Measurements from ENCODE around the gene FLNB. TPM values are rescaled to one million over a fixed set of nuclear protein-coding genes. Genes with fewer than 3 reads are reported as not detected.

Gene FLNB
- total and polyA plus RNA-seq, 2 of the 13 experiments (the other 11 are each of a cell fraction or from before 2014, with no cell fraction given) = 106 to 130 TPM

DNA sequence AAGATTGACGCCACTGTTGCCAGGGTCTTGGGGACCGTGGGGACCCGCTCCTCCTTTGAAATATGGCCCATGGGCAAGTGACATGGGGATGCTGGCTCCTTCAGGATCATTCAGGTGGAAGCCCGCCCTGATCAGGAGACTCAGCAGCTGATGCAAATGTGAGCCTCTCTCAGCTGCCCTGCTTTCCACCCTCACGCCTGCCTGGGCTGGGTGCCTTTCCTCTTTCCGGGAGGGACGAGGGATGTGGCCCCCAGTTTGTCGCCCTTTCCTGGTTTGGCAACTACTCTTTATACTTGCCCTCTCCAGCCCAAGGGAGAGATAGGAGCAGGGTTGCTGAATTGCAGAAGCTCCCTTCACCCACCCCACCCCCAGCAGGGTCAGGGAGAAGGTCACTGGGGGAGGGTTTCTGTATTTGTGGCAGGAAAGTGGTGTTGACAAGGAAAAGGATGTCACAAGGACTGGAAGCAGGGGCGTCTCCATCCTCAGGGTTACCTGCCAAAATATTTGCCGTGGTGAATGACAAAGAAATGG, 180.8 kb downstream of the FLNB start (continued):
- TF ChIP-seq, protein P1, sequence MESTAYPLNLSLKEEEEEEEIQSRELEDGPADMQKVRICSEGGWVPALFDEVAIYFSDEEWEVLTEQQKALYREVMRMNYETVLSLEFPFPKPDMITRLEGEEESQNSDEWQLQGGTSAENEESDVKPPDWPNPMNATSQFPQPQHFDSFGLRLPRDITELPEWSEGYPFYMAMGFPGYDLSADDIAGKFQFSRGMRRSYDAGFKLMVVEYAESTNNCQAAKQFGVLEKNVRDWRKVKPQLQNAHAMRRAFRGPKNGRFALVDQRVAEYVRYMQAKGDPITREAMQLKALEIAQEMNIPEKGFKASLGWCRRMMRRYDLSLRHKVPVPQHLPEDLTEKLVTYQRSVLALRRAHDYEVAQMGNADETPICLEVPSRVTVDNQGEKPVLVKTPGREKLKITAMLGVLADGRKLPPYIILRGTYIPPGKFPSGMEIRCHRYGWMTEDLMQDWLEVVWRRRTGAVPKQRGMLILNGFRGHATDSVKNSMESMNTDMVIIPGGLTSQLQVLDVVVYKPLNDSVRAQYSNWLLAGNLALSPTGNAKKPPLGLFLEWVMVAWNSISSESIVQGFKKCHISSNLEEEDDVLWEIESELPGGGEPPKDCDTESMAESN (CRISPR knock-in tag; conservative IDR thresholded peaks at IDR 0.05) = no peak
- no peak for TF ChIP-seq ZNF225 (CRISPR knock-in tag; IDR thresholded peaks at IDR 0.05)
- no peak for TF ChIP-seq ZNF749 (CRISPR knock-in tag; IDR thresholded peaks at IDR 0.05; ENCODE audit: borderline replicate concordance)
- no peak for TF ChIP-seq ZNF660 (CRISPR knock-in tag; IDR thresholded peaks at IDR 0.05; ENCODE audit: borderline replicate concordance, low read depth)
- peak; percentile 55; the same call in 1 of the 2 replicates for TF ChIP-seq FOXK1 (CRISPR knock-in tag; IDR thresholded peaks at IDR 0.05; ENCODE audit: borderline replicate concordance, low read depth)
- no peak for TF ChIP-seq DNMT1 (CRISPR knock-in tag; IDR thresholded peaks at IDR 0.05)
- no peak for TF ChIP-seq ZNF577 (CRISPR knock-in tag; IDR thresholded peaks at IDR 0.05; ENCODE audit: borderline replicate concordance, low read depth)
- no peak for TF ChIP-seq CC2D1A (CRISPR knock-in tag; IDR thresholded peaks at IDR 0.05)
- 0 out of 2 replicates have a peak, but pooled peaks have one; percentile 24 for TF ChIP-seq ZNF607 (CRISPR knock-in tag; IDR thresholded peaks at IDR 0.05; ENCODE audit: borderline replicate concordance)
- peak; percentile 73; the same call in 1 of the 2 replicates for TF ChIP-seq GATA4 (IDR thresholded peaks at IDR 0.05; ENCODE audit: borderline replicate concordance, low read depth)
- TF ChIP-seq PAX8 (CRISPR knock-in tag; IDR thresholded peaks at IDR 0.05; ENCODE audit: borderline replicate concordance) = no peak
- TF ChIP-seq ZIK1 (CRISPR knock-in tag; IDR thresholded peaks at IDR 0.05; ENCODE audit: borderline replicate concordance, low read depth) = no peak
- TF ChIP-seq TAF1 (CRISPR knock-in tag; IDR thresholded peaks at IDR 0.05) = no peak
- TF ChIP-seq, protein P2, sequence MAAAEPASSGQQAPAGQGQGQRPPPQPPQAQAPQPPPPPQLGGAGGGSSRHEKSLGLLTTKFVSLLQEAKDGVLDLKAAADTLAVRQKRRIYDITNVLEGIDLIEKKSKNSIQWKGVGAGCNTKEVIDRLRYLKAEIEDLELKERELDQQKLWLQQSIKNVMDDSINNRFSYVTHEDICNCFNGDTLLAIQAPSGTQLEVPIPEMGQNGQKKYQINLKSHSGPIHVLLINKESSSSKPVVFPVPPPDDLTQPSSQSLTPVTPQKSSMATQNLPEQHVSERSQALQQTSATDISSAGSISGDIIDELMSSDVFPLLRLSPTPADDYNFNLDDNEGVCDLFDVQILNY (CRISPR knock-in tag; conservative IDR thresholded peaks at IDR 0.05) = no peak
- TF ChIP-seq, protein P3, sequence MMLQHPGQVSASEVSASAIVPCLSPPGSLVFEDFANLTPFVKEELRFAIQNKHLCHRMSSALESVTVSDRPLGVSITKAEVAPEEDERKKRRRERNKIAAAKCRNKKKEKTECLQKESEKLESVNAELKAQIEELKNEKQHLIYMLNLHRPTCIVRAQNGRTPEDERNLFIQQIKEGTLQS (CRISPR knock-in tag; IDR thresholded peaks at IDR 0.05) = no peak
- no peak for TF ChIP-seq ZNF274 (CRISPR knock-in tag; IDR thresholded peaks at IDR 0.05)
- no peak for TF ChIP-seq ZNF256 (CRISPR knock-in tag; conservative IDR thresholded peaks at IDR 0.05)
- TF ChIP-seq ZBTB8A (CRISPR knock-in tag; IDR thresholded peaks at IDR 0.05; ENCODE audit: borderline replicate concordance, low read depth) = no peak
- TF ChIP-seq ZNF326 (CRISPR knock-in tag; IDR thresholded peaks at IDR 0.05; ENCODE audit: borderline replicate concordance) = no peak
- TF ChIP-seq, protein P4, sequence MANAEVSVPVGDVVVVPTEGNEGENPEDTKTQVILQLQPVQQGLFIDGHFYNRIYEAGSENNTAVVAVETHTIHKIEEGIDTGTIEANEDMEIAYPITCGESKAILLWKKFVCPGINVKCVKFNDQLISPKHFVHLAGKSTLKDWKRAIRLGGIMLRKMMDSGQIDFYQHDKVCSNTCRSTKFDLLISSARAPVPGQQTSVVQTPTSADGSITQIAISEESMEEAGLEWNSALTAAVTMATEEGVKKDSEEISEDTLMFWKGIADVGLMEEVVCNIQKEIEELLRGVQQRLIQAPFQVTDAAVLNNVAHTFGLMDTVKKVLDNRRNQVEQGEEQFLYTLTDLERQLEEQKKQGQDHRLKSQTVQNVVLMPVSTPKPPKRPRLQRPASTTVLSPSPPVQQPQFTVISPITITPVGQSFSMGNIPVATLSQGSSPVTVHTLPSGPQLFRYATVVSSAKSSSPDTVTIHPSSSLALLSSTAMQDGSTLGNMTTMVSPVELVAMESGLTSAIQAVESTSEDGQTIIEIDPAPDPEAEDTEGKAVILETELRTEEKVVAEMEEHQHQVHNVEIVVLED (CRISPR knock-in tag; IDR thresholded peaks at IDR 0.05; ENCODE audit: borderline replicate concordance) = no peak; the same call in 1 of the 2 replicates
- TF ChIP-seq SIN3B (IDR thresholded peaks at IDR 0.05; ENCODE audit: low read length) = no peak
- TF ChIP-seq, protein P5, sequence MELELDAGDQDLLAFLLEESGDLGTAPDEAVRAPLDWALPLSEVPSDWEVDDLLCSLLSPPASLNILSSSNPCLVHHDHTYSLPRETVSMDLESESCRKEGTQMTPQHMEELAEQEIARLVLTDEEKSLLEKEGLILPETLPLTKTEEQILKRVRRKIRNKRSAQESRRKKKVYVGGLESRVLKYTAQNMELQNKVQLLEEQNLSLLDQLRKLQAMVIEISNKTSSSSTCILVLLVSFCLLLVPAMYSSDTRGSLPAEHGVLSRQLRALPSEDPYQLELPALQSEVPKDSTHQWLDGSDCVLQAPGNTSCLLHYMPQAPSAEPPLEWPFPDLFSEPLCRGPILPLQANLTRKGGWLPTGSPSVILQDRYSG (CRISPR knock-in tag; IDR thresholded peaks at IDR 0.05) = no peak
- TF ChIP-seq ZNF260 (CRISPR knock-in tag; IDR thresholded peaks at IDR 0.05; ENCODE audit: borderline replicate concordance, low read depth) = no peak
- TF ChIP-seq, protein P6, sequence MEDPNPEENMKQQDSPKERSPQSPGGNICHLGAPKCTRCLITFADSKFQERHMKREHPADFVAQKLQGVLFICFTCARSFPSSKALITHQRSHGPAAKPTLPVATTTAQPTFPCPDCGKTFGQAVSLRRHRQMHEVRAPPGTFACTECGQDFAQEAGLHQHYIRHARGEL (CRISPR knock-in tag; IDR thresholded peaks at IDR 0.05) = no peak
